Measurements from ENCODE around the gene IMMP2L.

The IMMP2L gene

DNA sequence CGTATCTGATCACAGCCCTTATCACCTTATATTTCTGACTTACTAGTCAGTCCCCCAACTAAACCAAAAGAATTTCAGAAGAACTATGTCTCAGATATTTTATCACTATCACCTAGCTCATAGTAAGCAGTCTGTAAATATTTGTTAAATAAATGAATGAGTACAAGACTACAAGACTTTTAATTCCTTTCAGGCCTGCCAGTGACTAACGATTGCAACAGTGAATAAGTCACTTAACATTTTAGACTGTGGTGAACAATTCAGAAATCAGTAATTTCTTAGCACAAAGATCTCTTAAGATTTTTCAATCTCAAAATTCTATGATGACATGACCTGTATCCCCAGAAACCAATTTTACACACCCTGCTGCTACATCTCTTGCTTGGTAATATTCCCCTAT lies 162.2 kb downstream of the IMMP2L start:
- DNase-seq (ENCODE audit: low read depth in 2 of 2, low spot score in 1 of 2), result no peak

GRCh38 chr7:111394891-111395290 lies 167.4 kb downstream of the IMMP2L start:
- DNase-seq (ENCODE audit: low read depth in 2 of 2, low spot score in 1 of 2), result no peak

DNA sequence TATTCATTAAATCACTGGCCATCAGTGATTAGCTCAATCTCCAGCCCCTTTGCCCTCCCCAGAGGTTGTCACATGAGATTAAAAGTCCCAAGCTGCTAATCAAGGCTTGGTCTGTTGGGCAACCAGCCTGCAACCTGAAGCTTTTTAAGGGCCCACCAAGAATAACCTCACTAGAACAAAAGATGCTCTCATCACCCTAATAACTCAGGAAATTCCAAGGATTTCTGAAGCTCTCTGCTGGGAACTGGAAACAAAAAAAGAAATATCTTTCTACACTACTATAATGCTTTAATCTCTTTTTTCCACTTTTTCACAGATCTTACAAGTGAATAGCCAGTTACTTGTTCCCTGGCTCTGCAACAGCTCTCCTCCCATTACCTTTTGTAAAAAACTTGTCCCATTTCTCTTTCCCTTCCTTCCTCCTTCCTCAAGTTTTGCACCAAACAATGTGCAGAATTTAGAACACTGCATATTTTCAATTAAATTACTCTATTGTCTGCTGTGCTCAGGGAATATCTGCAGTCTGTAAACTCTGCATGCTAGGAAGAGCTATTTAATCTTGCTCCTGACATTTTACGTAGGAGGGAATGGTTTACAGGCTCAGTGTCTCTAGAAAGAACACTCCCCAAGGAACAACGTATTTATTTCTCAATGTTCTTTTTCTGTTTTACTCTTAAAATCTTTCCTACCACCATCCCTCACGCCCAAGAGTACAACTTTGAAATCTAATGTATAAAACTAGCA lies 169.1 kb downstream of the IMMP2L start:
- DNase-seq (ENCODE audit: low read depth in 2 of 2, low spot score in 1 of 2), result no peak

DNA sequence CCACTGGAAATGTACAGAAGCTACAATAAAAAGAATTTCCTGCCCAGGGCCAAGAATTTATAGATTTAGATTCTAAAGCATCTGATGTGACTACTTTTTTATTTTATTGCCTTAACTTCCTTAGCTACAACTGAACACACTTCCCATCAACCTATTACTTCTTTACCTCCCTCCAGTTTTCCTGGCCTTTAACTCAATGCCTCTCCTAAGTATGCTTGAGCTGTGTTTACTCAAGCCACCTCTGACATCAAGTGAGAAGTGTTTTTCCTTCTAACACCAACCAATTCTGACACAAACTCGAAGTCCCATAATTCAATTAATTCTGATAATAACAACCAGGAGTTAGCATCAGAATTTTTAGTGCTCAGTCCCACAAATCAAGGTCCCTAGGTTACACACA lies 170.0 kb downstream of the IMMP2L start:
- no peak for DNase-seq (ENCODE audit: low read depth in 2 of 2, low spot score in 1 of 2)

GRCh38 chr7:111390000-111390399 lies 172.3 kb downstream of the IMMP2L start:
- no peak for DNase-seq (ENCODE audit: low read depth in 2 of 2, low spot score in 1 of 2)

DNA sequence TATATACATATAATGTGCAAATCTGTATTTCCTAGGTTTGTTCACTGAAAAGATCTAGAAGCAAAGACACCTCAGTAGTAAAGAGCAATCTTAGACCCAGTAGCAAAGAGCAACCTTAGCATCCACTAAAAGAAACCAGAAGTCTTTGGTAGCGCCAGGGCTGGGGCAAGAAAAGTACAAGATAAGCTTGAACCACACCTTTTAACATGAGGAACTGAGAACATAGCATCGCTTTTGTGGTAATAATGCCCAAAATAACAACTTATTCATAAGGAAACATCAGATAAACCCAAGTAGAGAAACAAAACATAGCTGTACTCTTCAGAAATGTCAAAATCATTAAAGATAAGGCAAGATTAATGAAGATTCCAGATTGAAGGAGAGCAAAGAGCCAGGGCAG lies 173.4 kb downstream of the IMMP2L start:
- DNase-seq (ENCODE audit: low read depth in 2 of 2, low spot score in 1 of 2), result no peak

- no peak for DNase-seq (ENCODE audit: low read depth in 2 of 2, low spot score in 1 of 2)
Measured at GRCh38 chr7:111388016-111388415, 174.3 kb downstream of the IMMP2L start.

- no peak for DNase-seq (ENCODE audit: low read depth in 2 of 2, low spot score in 1 of 2)
Measured at GRCh38 chr7:111384065-111384891, 178.0 kb downstream of the IMMP2L start.

DNA sequence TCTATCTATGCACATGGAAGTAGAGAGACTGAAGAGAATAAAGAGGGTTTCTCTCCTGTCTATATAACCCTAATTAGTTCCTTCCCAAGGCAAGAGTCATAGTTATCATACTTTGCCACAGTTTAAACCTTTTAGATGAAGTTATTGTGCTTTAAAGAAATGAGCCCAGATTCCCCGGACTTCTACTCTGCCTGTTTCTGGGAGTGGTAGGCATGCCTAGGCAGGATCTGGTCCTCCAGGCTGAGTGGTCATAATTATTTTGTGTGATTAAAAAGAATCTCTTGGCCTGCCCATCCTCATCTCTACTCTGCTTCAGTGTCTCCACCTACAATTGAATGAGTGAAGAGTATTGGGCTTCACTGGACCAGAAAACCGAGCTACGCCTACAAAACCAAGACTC lies 179.2 kb downstream of the IMMP2L start:
- no peak for DNase-seq (ENCODE audit: low read depth in 2 of 2, low spot score in 1 of 2)

DNA sequence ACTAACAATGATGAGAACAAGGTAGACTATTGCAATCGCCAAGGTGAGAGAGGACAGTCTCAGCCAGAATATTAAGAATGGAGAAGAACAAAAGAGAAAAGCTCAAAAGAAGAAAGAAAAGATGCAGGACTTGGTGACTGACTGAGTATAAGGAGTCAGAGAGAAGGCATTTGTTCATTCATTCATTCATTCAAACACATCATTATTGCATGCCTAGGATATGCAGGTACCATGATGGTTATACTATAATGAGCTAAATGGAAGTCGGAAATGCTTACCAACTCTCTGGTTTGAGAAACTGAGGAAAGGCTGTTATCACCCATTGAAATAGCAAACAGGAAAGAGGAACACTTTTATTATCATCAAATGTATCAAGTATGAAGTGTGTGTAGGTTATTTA lies 180.7 kb downstream of the IMMP2L start:
- DNase-seq (ENCODE audit: low read depth in 2 of 2, low spot score in 1 of 2), result no peak

- DNase-seq (ENCODE audit: low read depth in 2 of 2, low spot score in 1 of 2), result no peak
Measured at GRCh38 chr7:111380945-111381344, 181.3 kb downstream of the IMMP2L start.

DNA sequence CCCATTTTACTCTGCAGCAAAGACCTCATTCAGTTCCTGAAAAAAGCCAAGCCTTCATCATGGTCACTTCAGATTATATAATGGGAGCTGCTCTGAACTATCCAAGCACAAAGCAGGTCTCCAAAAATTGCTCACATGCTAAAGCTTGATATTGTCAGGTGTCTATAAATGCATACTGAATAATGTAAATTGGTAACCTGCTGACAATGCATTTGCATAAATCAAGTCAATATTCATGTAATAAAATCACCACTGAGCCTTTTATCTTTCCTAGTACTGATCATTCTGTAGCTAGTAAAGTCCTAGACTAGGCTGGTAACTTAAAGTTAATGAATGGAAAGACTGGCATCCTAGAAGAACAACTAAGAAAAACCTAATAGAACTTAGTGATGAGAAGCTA lies 188.3 kb downstream of the IMMP2L start:
- DNase-seq (ENCODE audit: low read depth in 2 of 2, low spot score in 1 of 2), result no peak

- DNase-seq (ENCODE audit: low read depth in 2 of 2, low spot score in 1 of 2), result no peak
Measured at GRCh38 chr7:111371437-111371836, 190.9 kb downstream of the IMMP2L start.

DNA sequence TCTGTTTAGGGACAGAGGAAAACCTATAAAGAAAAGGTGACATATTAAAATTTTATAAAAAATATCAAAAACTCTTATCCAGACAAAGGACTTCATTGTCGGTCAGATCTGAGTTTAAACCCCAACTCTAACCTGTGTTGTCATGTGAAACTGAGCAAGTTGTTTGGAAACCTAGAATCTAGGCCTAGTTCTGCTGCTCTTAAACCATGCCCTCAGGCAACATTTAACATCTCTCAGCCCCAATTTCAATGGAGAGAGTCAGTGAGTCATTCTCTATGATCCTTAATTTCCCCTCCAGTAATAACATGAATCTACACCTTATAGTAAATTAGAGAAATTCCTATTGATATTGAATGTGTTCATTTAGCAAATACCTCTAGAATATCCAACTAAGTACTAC lies 192.3 kb downstream of the IMMP2L start:
- no peak for DNase-seq (ENCODE audit: low read depth in 2 of 2, low spot score in 1 of 2)

DNA sequence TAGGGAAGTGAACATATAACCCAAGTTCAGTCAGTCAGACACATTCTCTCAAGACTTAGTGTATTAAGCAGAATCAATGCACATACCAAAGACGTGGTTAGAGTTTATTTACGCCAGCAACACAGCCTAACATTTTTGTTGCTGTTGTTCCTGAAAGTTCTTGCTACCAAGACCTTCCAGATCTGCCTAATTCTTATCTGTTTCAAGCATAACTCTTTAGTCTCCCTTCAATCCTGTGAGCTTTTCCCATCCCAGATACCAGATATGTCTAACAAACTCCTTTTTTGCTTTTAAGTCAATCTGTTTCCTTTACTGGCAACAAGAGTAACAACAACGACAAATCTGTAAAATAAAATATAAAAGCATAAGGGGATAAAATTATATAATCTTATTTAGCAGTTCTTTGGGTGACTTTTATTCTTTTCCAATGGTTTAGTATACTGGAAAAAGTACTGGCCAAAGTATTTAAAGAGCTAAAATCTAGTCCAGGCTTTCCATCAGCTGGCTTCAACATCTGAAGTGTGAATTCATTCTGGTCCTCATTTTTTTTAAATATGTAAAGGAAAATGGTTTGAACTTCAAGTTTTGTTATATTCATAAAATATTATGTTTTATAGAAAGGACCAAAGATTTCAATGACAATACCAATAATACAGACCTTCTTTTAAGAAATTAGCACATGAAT lies 193.8 kb downstream of the IMMP2L start:
- no peak for DNase-seq (ENCODE audit: low read depth in 2 of 2, low spot score in 1 of 2)

GRCh38 chr7:111364413-111364812 lies 197.9 kb downstream of the IMMP2L start:
- DNase-seq (ENCODE audit: low read depth in 2 of 2, low spot score in 1 of 2), result no peak

DNA sequence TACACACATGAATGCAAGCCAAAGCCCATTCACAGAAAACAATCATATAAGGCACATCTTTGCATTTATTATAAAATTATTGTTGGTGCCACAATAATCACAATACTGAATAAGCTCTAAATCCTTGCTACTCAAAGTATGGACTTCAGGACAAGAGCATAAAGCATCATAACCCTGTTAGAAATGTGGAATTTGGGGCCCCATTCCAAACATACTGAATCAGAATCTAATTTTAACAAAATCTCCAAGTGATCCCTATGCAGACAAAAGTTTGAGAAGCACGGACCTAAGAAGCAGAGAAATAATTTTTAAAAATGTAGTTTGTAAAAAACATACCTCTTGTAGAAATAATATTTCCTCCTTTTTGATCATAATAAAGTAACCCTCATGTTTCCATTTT lies 199.2 kb downstream of the IMMP2L start:
- DNase-seq (ENCODE audit: low read depth in 2 of 2, low spot score in 1 of 2), result no peak

DNA sequence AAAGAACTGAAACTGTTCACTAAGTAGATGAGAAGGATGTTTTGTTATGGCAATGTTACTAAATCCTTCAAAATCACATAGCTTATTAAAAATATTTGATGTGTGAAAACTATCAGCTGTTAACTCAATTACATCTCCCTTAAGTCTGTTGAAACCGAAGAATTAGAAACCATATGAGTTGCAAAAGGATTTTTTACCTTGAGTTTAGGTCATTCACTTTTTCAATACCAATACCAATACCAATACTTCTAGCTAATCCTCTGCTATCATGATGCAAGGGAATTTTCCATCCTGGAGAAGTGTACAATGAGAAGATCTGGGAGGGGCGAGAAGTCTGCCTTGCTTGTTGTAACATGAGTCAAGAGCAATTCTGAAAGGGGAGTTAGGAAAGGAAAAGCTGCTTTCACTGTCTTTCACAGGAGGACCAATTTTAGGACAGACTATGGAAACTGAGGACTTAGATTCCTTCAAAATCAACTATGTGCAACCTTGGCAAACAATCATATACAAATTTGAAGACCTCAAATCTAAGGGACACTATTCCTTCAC lies 199.7 kb downstream of the IMMP2L start:
- DNase-seq (ENCODE audit: low read depth in 2 of 2, low spot score in 1 of 2), result no peak

- no peak for DNase-seq (ENCODE audit: low read depth in 2 of 2, low spot score in 1 of 2)
Measured at GRCh38 chr7:111358915-111359314, 203.4 kb downstream of the IMMP2L start.

- DNase-seq (ENCODE audit: low read depth in 2 of 2, low spot score in 1 of 2), result no peak
Measured at GRCh38 chr7:111357691-111358090, 204.6 kb downstream of the IMMP2L start.

GRCh38 chr7:111356941-111357340 lies 205.4 kb downstream of the IMMP2L start:
- DNase-seq (ENCODE audit: low read depth in 2 of 2, low spot score in 1 of 2), result no peak

DNA sequence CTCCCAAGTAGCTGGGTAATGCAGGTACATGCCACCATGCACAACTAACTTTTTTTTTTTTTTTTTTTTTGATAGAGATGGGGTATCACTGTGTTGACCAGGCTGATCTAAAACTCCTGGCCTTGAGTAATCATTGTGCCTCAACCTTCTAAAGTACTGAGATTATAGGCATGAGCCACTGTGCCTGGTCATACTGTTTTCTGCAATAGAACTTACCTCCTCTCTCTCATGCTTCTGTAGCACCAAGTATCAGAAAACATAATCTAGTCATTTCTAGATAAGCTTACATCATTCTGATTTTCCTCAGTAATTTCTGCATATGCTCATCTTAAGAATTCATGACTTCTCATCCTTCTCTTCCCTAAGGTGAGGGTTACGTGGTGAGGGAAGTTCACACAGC lies 210.0 kb downstream of the IMMP2L start:
- no peak for DNase-seq (ENCODE audit: low read depth in 2 of 2, low spot score in 1 of 2)

Data from stimulated activated CD8-positive, alpha-beta memory T cell treated with anti-CD3 and anti-CD28 coated beads, Interleukin-4, amount 100 ng/mL, for 1 hour (primary cell).